ENCODE data around the gene NOL11. TPM values are rescaled to one million over a fixed set of nuclear protein-coding genes. Genes with fewer than 3 reads are reported as not detected.

NOL11 gene
- total and polyA plus RNA-seq, 2 donors from 2014 or later, result 37.3 to 40.8 TPM

- no peak for TF ChIP-seq CTCF (IDR thresholded peaks at IDR 0.05; ENCODE audit: borderline replicate concordance, extremely low read depth, insufficient read depth)
- Histone ChIP-seq H3K9me3 (ENCODE audit: control insufficient read depth in 2 of 3, insufficient read depth in 1 of 3, low read length in 3 of 3) (no peaks in the 10 kb centered on the region), H3K9ac (ENCODE audit: low read length in 3 of 3) (no peak overlapping the region), H3K4me3 (ENCODE audit: low read length in 3 of 3) (no peak overlapping the region), H3K27me3 (ENCODE audit: control insufficient read depth, insufficient read depth, low read length) (no peaks in the 10 kb centered on the region), H3K27ac (ENCODE audit: low read depth in 2 of 2, low read length in 2 of 2) (no peak overlapping the region), H3K4me1 (ENCODE audit: control insufficient read depth in 2 of 3, insufficient read depth in 2 of 3, low read depth in 1 of 3, low read length in 3 of 3) (no peaks in the 10 kb centered on the region), H3K36me3 (ENCODE audit: control insufficient read depth in 2 of 3, insufficient read depth in 3 of 3, low read length in 3 of 3) (no peaks in the 10 kb centered on the region)
- DNase-seq (no peak), FAIRE-seq (no peak)
- intact Hi-C loops (cut with DNase I), result no loop called here
These were observed 42.3 kb upstream of the NOL11 start for GRCh38 chr17:67675481-67675880.

- TF ChIP-seq CTCF (IDR thresholded peaks at IDR 0.05; ENCODE audit: borderline replicate concordance, extremely low read depth, insufficient read depth), result no peak
- Histone ChIP-seq H3K27ac (ENCODE audit: low read depth in 2 of 2, low read length in 2 of 2) (no peak overlapping the region), H3K27me3 (ENCODE audit: control insufficient read depth, insufficient read depth, low read length) (no peaks in the 10 kb centered on the region), H3K9ac (ENCODE audit: low read length in 3 of 3) (no peak overlapping the region), H3K4me3 (ENCODE audit: low read length in 3 of 3) (no peak overlapping the region), H3K4me1 (ENCODE audit: control insufficient read depth in 2 of 3, insufficient read depth in 2 of 3, low read depth in 1 of 3, low read length in 3 of 3) (no peaks in the 10 kb centered on the region), H3K36me3 (ENCODE audit: control insufficient read depth in 2 of 3, insufficient read depth in 3 of 3, low read length in 3 of 3) (no peaks in the 10 kb centered on the region), H3K9me3 (ENCODE audit: control insufficient read depth in 2 of 3, insufficient read depth in 1 of 3, low read length in 3 of 3) (no peaks in the 10 kb centered on the region)
- FAIRE-seq (no peak), DNase-seq (no peak)
- intact Hi-C loops (cut with DNase I), result no loop called here
These were observed 41.4 kb upstream of the NOL11 start for GRCh38 chr17:67676305-67676704.

GRCh38 chr17:67678414-67678813 lies 39.3 kb upstream of the NOL11 start:
- intact Hi-C loops (cut with DNase I), result no loop called here
- no peaks in the 10 kb centered on the region for H3K36me3 ChIP-seq (ENCODE audit: control insufficient read depth in 2 of 3, insufficient read depth in 3 of 3, low read length in 3 of 3)
- FAIRE-seq, result no peak

More at GRCh38 chr17:67678414-67678813, 39.3 kb upstream of the NOL11 start:
- TF ChIP-seq CTCF (IDR thresholded peaks at IDR 0.05; ENCODE audit: borderline replicate concordance, extremely low read depth, insufficient read depth), result no peak
- no peak overlapping the region for H3K4me3 ChIP-seq (ENCODE audit: low read length in 3 of 3)
- H3K4me1 ChIP-seq (ENCODE audit: control insufficient read depth in 2 of 3, insufficient read depth in 2 of 3, low read depth in 1 of 3, low read length in 3 of 3), result no peaks in the 10 kb centered on the region
- no peak overlapping the region for H3K9ac ChIP-seq (ENCODE audit: low read length in 3 of 3)
- no peaks in the 10 kb centered on the region for H3K27me3 ChIP-seq (ENCODE audit: control insufficient read depth, insufficient read depth, low read length)
- no peak overlapping the region for H3K27ac ChIP-seq (ENCODE audit: low read depth in 2 of 2, low read length in 2 of 2)
- no peak for DNase-seq
- no peaks in the 10 kb centered on the region for H3K9me3 ChIP-seq (ENCODE audit: control insufficient read depth in 2 of 3, insufficient read depth in 1 of 3, low read length in 3 of 3)
